Measurements from ENCODE around the gene FDX1.

The FDX1 gene

DNA sequence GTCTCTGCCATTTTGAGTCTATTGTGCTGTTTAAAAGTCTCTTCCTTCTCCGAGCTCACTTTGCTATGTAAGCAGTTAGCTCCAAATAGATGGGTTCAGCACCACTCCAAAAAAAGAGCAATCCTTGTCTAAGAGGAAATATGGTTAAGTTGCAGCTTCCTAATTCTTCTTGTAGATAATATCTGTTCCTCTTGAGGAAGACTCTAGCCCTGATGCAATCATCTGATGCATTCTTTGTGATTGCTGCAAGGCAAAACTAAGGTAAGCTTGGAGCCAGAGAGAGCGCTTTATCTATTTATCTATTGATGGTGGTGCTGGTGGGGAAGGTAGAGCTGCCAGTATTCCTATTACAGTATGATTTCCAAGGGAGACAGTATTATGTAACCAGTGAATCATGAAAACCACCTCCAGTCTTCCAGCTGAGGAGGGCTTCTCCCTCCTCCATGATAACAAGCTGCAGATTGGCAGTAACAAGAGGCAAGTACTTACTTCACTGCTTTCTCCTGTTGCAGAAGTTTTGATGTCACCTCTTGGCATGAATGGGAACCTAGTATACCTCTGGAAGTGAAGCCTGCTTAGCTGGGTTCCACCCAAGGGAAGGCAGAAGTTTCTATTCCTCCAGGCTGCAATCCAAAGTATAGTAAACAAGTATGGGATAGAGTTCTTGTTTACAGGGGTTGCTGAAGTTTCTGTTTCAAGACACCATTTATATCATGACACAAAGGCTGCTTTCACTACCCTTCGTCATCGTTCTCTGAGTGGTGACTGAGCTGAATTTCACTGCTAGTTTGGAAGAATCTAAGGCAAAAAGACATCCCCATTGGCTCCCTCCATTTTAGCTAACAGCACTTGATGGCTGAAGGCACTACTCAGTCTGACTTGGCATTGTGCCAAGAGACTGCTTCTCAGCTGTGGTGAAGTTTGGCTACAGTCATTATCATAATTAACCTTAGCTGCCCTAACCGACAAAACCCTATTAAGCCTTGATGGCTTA lies 49.7 kb downstream of the FDX1 start:
- peak; percentile 72 for DNase-seq (ENCODE audit: low read depth)
- TF ChIP-seq CTCF (conservative IDR thresholded peaks at IDR 0.05; ENCODE audit: low read depth, low read length): no peak

DNA sequence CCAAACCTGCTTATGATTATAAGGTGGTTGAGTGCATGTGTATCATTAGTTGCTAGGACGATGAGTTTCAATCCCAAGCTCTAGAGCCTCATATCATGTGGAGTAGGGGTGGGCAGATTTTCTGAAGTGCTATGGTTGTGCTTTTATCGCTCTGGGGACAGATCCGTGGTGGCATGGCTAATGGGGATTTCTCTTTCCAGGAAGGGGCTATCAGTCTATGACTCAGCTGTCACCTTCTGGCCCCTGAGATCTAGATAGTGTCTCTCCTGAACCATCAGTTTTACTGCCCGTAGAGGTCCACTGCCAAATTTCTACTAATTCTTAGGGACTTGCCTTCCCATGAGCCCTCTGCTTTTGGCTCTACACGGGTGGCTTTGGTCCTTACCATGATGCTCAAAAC lies 51.8 kb downstream of the FDX1 start:
- no peak for DNase-seq (ENCODE audit: low read depth)
- no peak for TF ChIP-seq CTCF (conservative IDR thresholded peaks at IDR 0.05; ENCODE audit: low read depth, low read length)
- no peak overlapping the region for H3K4me3 ChIP-seq (ENCODE audit: low read depth, low read length)

More for the DNA sequence above, 49.7 kb downstream of the FDX1 start:
- H3K4me3 ChIP-seq (ENCODE audit: low read depth, low read length): no peak overlapping the region

- H3K4me3 ChIP-seq (ENCODE audit: low read depth, low read length): no peak overlapping the region
- no peak for DNase-seq (ENCODE audit: low read depth)
- no peak for TF ChIP-seq CTCF (conservative IDR thresholded peaks at IDR 0.05; ENCODE audit: low read depth, low read length)
These were observed 56.4 kb downstream of the FDX1 start for GRCh38 chr11:110486156-110486555.

GRCh38 chr11:110488446-110488845 lies 58.7 kb downstream of the FDX1 start:
- no peak for DNase-seq (ENCODE audit: low read depth)
- TF ChIP-seq CTCF (conservative IDR thresholded peaks at IDR 0.05; ENCODE audit: low read depth, low read length): no peak
- H3K4me3 ChIP-seq (ENCODE audit: low read depth, low read length): no peak overlapping the region

DNA sequence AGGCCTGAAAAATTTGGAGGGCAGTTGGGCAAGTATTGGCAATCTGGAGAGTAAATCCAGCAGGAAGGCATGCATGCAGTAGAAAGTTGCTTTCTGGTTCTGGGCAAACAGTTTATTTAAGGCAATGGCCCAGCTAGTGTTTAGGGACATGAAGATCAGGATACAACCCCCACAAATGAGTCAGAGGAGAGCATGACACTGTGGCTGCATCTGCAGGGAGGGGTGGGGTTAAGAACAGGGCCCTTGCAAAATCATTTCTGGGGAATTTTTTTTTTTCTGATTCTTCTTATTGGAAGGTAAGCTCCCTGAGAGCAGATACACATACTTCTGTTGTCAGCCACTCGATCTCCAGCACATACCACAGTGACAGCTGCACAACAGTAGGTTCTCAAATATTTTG lies 61.1 kb downstream of the FDX1 start:
- H3K4me3 ChIP-seq (ENCODE audit: low read depth, low read length): no peak overlapping the region
- TF ChIP-seq CTCF (conservative IDR thresholded peaks at IDR 0.05; ENCODE audit: low read depth, low read length): no peak
- DNase-seq (ENCODE audit: low read depth): peak; percentile 74

GRCh38 chr11:110491577-110492320 lies 62.0 kb downstream of the FDX1 start:
- TF ChIP-seq CTCF (conservative IDR thresholded peaks at IDR 0.05; ENCODE audit: low read depth, low read length): no peak
- no peak for DNase-seq (ENCODE audit: low read depth)
- H3K4me3 ChIP-seq (ENCODE audit: low read depth, low read length): no peak overlapping the region
